HUES6 (cell line): Measurements from ENCODE around the gene KLRC4.
"Not testable (repeated sequence)": the region's sequence is repeated elsewhere in the genome, so short reads cannot be mapped to it uniquely, and the experiment has no call there.

ENCODE experiments used
- H3K27ac ChIP-seq: 2 replicates; pipeline ENCODE4 v1.7.0; 2013; ENCODE audit warnings: low read depth, mild to moderate bottlenecking, low read length, inconsistent platforms
- H3K27me3 ChIP-seq: 2 replicates; pipeline ENCODE4 v1.6.1; 2013; ENCODE audit warnings: low read length; ENCODE audit not compliant: control insufficient read depth, insufficient read depth
- H3K36me3 ChIP-seq: 2 replicates; pipeline ENCODE4 v1.6.1; 2013; ENCODE audit warnings: low read length; ENCODE audit not compliant: control insufficient read depth, insufficient read depth
- H3K4me1 ChIP-seq: 2 replicates; pipeline ENCODE4 v1.6.1; 2013; ENCODE audit warnings: low read length; ENCODE audit not compliant: control insufficient read depth, insufficient read depth
- H3K4me3 ChIP-seq: 2 replicates; pipeline ENCODE4 v1.5.1; 2013; ENCODE audit warnings: low read depth, low read length
- H3K9ac ChIP-seq: one replicate; pipeline ENCODE4 v1.6.1; 2013; ENCODE audit warnings: mild to moderate bottlenecking, low read length
- H3K9me3 ChIP-seq: 2 replicates; pipeline ENCODE4 v1.6.1; 2013; ENCODE audit warnings: low read depth, low read length; ENCODE audit not compliant: control insufficient read depth, insufficient read depth

Gene KLRC4

GRCh38 chr12:10398168-10398567 is 11.4 kb downstream of the KLRC4 start:
- H3K4me1 ChIP-seq = peaks cover 14% of the 10 kb centered on the region; the same call in 1 of the 2 replicates
- no peaks in the 10 kb centered on the region for H3K36me3 ChIP-seq
- no peak overlapping the region for H3K9ac ChIP-seq
- no peak overlapping the region for H3K27ac ChIP-seq
- no peaks in the 10 kb centered on the region for H3K27me3 ChIP-seq
- H3K9me3 ChIP-seq = no peaks in the 10 kb centered on the region
- no peak overlapping the region for H3K4me3 ChIP-seq

GRCh38 chr12:10397296-10397695 is 12.3 kb downstream of the KLRC4 start:
- Histone ChIP-seq H3K27ac (no peak overlapping the region), H3K9me3 (no peaks in the 10 kb centered on the region), H3K9ac (no peak overlapping the region), H3K36me3 (no peaks in the 10 kb centered on the region), H3K27me3 (no peaks in the 10 kb centered on the region), H3K4me1 (peaks cover 14% of the 10 kb centered on the region; the same call in 1 of the 2 replicates), H3K4me3 (peak overlapping the region; percentile 32; the same call in 1 of the 2 replicates)

- Histone ChIP-seq H3K4me3 (peak overlapping the region; percentile 29; the same call in 1 of the 2 replicates), H3K9ac (peak overlapping the region; percentile 26), H3K4me1 (peaks cover 14% of the 10 kb centered on the region; the same call in 1 of the 2 replicates)
- not testable (repeated sequence) for H3K27me3 ChIP-seq, H3K27ac ChIP-seq, H3K36me3 ChIP-seq, H3K9me3 ChIP-seq
Measured at GRCh38 chr12:10396176-10396575, 13.4 kb downstream of the KLRC4 start.

GRCh38 chr12:10395390-10395998 is 14.1 kb downstream of the KLRC4 start:
- Histone ChIP-seq H3K27ac (peak overlapping the region; percentile 25; the same call in 1 of the 2 replicates), H3K4me3 (peak overlapping the region; percentile 29; the same call in 1 of the 2 replicates), H3K27me3 (no peaks in the 10 kb centered on the region), H3K9ac (no peak overlapping the region), H3K4me1 (peaks cover 14% of the 10 kb centered on the region; the same call in 1 of the 2 replicates), H3K9me3 (no peaks in the 10 kb centered on the region), H3K36me3 (no peaks in the 10 kb centered on the region)

DNA sequence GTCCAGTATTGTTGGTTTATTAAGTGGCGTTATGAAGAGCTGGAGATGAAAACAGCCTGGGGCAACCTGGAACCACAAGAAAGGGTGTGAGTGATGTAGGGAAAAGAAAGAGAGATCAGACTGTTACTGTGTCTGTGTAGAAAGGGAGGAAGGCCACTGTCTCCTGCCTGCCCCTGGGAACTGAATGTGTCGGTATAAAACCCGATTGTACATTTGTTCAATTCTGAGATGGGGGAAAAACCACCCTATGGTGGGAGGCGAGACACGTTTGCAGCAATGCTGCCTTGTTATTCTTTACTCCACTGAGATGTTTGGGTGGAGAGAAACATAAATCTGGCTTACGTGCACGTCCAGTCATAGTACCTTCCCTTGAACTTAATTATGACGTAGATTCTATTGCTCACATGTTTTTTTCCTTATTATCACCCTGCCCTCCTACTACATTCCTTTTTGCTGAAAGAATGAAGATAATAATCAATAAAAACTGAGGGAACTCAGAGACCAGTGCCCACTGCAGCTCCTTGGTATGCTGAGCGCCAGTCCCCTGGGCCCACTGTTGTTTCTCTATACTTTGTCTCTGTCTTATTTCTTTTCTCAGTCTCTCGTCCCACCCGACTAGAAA is 14.9 kb downstream of the KLRC4 start:
- peaks cover 14% of the 10 kb centered on the region; the same call in 1 of the 2 replicates for H3K4me1 ChIP-seq
- not testable (repeated sequence) for H3K9me3 ChIP-seq, H3K27ac ChIP-seq, H3K4me3 ChIP-seq, H3K9ac ChIP-seq, H3K36me3 ChIP-seq, H3K27me3 ChIP-seq

DNA sequence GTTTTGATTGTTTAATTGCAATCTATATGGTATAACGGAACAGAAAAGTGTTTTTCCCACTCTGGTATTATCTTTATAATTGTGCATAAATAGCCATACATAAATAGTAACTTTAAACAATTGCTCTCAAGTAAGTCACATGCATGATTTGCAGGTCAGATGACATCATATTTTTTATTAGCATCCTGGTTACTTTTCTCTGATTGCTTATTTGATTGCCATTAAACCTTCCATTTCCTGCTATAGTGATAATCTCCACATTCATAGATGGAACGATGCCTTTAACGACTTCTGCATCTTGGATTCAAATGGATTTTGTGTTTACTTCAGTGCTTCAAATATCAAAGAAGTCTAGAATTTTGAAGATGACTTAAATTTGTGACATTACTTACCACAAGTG is 16.3 kb downstream of the KLRC4 start:
- Histone ChIP-seq H3K27me3 (no peaks in the 10 kb centered on the region), H3K4me1 (peaks cover 14% of the 10 kb centered on the region; the same call in 1 of the 2 replicates), H3K27ac (no peak overlapping the region), H3K9me3 (no peaks in the 10 kb centered on the region), H3K4me3 (no peak overlapping the region), H3K36me3 (no peaks in the 10 kb centered on the region), H3K9ac (no peak overlapping the region)

DNA sequence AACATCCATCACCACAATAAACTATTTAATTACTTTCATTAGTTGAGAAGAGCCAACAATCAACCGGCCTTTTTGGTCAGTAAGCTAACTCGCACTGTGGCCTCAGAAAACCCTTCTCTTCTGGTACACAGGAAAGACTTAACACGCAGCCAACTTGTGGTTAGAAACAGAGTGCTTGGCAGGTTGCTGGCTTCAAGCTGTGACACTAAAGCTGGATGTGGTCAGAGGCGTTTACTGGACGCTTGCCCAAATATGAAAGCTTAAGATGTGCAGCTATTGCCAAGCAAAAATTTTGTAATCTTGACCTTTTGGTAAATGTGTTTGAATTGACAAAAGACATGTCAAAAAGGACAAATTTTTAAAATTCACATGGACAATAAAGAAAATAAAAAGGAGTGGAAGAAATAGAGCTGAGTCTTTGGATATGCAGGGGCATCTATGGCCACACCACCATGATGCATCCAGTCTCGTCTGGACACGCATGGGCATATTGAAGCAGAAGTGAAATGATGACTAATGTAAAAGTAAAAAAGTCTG is 17.1 kb downstream of the KLRC4 start:
- Histone ChIP-seq H3K27ac (no peak overlapping the region), H3K9ac (no peak overlapping the region), H3K9me3 (no peaks in the 10 kb centered on the region), H3K36me3 (no peaks in the 10 kb centered on the region), H3K27me3 (no peaks in the 10 kb centered on the region), H3K4me1 (peaks cover 14% of the 10 kb centered on the region; the same call in 1 of the 2 replicates), H3K4me3 (no peak overlapping the region)

DNA sequence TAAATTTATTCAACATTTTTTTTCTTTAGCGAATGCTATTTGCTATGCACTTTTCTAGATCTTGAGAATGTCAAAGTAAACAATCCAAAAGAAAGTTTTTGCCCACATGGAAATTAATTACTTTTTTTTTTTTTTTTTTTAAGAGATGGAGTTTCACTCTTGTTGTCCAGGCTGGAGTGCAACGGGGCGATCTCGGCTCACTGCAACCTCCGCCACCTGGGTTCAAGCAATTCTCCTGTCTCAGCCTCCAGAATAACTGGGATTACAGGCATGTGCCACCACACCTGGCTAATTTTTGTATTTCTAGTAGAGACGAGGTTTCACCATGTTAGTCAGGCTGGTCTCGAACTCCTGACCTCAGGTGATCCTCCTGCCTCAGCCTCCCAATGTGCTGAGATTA is 18.6 kb downstream of the KLRC4 start:
- H3K4me1 ChIP-seq, H3K9me3 ChIP-seq, H3K27ac ChIP-seq, H3K9ac ChIP-seq, H3K4me3 ChIP-seq, H3K36me3 ChIP-seq, H3K27me3 ChIP-seq: not testable (repeated sequence)

DNA sequence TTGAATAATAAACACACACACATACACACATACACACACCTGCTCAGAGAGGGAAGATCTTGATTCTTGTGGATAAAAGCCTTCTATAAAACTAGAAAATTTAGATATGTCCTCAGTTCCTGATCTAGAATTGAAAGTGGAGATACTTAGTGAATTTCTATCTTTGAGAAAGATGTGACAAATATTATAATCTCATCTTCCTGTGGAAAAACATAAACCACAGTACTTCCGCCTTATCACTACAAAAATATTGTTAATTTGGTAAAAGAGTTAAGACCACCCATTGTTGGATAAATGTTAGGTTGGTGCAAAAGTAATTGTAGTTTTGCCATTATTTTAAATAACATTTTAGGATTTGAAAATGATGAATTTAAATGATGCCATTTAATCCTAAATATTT is 19.7 kb downstream of the KLRC4 start, which contains the start of gene KLRK1:
Gene KLRK1 (minus strand): TSS at position 138 of the 400 bp plus-strand sequence. CDS start 1,231 bp downstream, outside the sequence.
- no peak within 1 kb of the TSS for H3K9ac ChIP-seq

GRCh38 chr12:10388624-10389413 is 20.7 kb downstream of the KLRC4 start:
- H3K9me3 ChIP-seq = peaks cover 5% of the 10 kb centered on the region; the same call in 1 of the 2 replicates
- H3K4me1 ChIP-seq = no peaks in the 10 kb centered on the region
- H3K4me3 ChIP-seq = no peak overlapping the region
- no peak overlapping the region for H3K27ac ChIP-seq
- H3K9ac ChIP-seq = no peak overlapping the region
- H3K27me3 ChIP-seq = no peaks in the 10 kb centered on the region
- H3K36me3 ChIP-seq = no peaks in the 10 kb centered on the region

More for the DNA sequence above, 19.7 kb downstream of the KLRC4 start, which contains the start of gene KLRK1:
- Histone ChIP-seq H3K4me1 (0 out of 2 replicates have a peak, but pooled peaks cover under 1% of the 10 kb centered on the region), H3K27ac (no peak within 1 kb of the TSS), H3K27me3 (no peaks in the 10 kb centered on the region), H3K36me3 (no peaks in the 10 kb centered on the region), H3K9me3 (no peaks in the 10 kb centered on the region), H3K4me3 (no peak within 1 kb of the TSS)
